MCF 10A (cell line): ENCODE data around the gene KPRP. TPM values are rescaled to one million over a fixed set of nuclear protein-coding genes. Genes with fewer than 3 reads are reported as not detected.

Source experiments
- BruUV-seq: library from RNA; stranded (reverse); fragments of 400-500 nt; replicated peaks from 2 replicates; lab custom pipeline; 2021; lab: Mats Ljungman, UMichigan
- CTCF ChIA-PET: fragments of 300-600 bp; sonication (Branson Sonifier 250); formaldehyde crosslinking; extraction: SDS; loops from one replicate; lab custom pipeline; 2021; ENCODE audit warnings: antibody characterized with exemption, inconsistent platforms; lab: Yijun Ruan, JAX
- POLR2A ChIA-PET: fragments of 300-600, 350-650 bp; sonication (Branson Sonifier 250); formaldehyde crosslinking; extraction: SDS; loops from one replicate; lab custom pipeline; 2020; ENCODE audit warnings: antibody characterized with exemption, inconsistent platforms; lab: Yijun Ruan, JAX
- DNase-seq: peaks from one replicate; pipeline ENCODE4 v3.0.0-alpha.2; 2018; ENCODE audit not compliant: unreplicated experiment
- H3K27ac Mint-ChIP-seq: one replicate; pipeline ENCODE4 v1.8.0; 2022; ENCODE audit warnings: mild to moderate bottlenecking, low read depth, mixed read lengths; ENCODE audit not compliant: unreplicated experiment
- H3K27me3 Mint-ChIP-seq: one replicate; pipeline ENCODE4 v1.8.0; 2022; ENCODE audit warnings: mixed read lengths; ENCODE audit not compliant: insufficient read depth, unreplicated experiment
- H3K36me3 Mint-ChIP-seq: one replicate; pipeline ENCODE4 v1.8.0; 2022; ENCODE audit warnings: mild to moderate bottlenecking, moderate library complexity, mixed read lengths; ENCODE audit not compliant: insufficient read depth, unreplicated experiment
- H3K4me1 Mint-ChIP-seq: one replicate; pipeline ENCODE4 v1.8.0; 2022; ENCODE audit warnings: mixed read lengths; ENCODE audit not compliant: insufficient read depth, unreplicated experiment
- H3K4me3 Mint-ChIP-seq: one replicate; pipeline ENCODE4 v1.8.0; 2022; ENCODE audit warnings: mild to moderate bottlenecking, moderate library complexity, mixed read lengths; ENCODE audit not compliant: unreplicated experiment
- H3K9me3 Mint-ChIP-seq: one replicate; pipeline ENCODE4 v1.8.0; 2022; ENCODE audit warnings: mixed read lengths; ENCODE audit not compliant: unreplicated experiment
- intact Hi-C: fragments of 100-400 bp; cut with micrococcal nuclease; formaldehyde crosslinking; loops from 2 replicates; pipeline ENCODE4 v1.14.1; 2022
- total RNA-seq: library from RNA; stranded (reverse); gene quantifications from 2 replicates; pipeline ENCODE4 v1.2.3, GENCODE V29; 2022
- TF ChIP-seq, protein P1 (sequence below): fragments of 200-600 bp; IDR thresholded peaks from one replicate; pipeline ENCODE4 v1.8.0; 2022; ENCODE audit warnings: antibody characterized with exemption, mild to moderate bottlenecking; ENCODE audit not compliant: unreplicated experiment

Gene KPRP
- total RNA-seq, 1 experiment from 2014 or later: 0.12 TPM

DNA sequence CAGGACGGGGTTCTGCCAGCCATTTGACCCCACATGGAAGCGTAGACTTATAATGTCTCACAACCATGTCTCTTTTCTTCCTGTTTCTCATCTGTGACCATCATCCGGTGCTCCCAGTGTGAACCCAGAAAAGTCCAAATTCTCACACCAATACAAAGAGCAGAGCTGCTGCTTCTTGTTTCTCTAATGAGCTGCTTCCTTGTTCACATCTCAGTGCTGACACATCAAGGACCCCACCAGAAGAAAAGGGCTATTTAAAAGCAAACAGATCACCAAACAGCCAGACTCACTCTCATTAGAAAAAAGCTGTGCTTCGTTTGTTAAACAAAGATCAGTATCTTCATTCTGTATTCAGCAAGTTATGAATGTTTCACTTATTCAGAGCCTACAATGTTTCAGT is 37.9 kb downstream of the KPRP start:
- POLR2A ChIA-PET: no interaction called here
- TF ChIP-seq, protein P1, sequence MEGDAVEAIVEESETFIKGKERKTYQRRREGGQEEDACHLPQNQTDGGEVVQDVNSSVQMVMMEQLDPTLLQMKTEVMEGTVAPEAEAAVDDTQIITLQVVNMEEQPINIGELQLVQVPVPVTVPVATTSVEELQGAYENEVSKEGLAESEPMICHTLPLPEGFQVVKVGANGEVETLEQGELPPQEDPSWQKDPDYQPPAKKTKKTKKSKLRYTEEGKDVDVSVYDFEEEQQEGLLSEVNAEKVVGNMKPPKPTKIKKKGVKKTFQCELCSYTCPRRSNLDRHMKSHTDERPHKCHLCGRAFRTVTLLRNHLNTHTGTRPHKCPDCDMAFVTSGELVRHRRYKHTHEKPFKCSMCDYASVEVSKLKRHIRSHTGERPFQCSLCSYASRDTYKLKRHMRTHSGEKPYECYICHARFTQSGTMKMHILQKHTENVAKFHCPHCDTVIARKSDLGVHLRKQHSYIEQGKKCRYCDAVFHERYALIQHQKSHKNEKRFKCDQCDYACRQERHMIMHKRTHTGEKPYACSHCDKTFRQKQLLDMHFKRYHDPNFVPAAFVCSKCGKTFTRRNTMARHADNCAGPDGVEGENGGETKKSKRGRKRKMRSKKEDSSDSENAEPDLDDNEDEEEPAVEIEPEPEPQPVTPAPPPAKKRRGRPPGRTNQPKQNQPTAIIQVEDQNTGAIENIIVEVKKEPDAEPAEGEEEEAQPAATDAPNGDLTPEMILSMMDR: no peak
- no peak for DNase-seq
- BruUV-seq: no TSS peak
- intact Hi-C loops: no loop called here
- H3K4me1 Mint-ChIP-seq: no peaks in the 10 kb centered on the region
- CTCF ChIA-PET: no interaction called here
- H3K9me3 Mint-ChIP-seq: no peaks in the 10 kb centered on the region
- no peak overlapping the region for H3K4me3 Mint-ChIP-seq
- H3K27me3 Mint-ChIP-seq: no peaks in the 10 kb centered on the region
- no peak overlapping the region for H3K27ac Mint-ChIP-seq
- no peaks in the 10 kb centered on the region for H3K36me3 Mint-ChIP-seq

DNA sequence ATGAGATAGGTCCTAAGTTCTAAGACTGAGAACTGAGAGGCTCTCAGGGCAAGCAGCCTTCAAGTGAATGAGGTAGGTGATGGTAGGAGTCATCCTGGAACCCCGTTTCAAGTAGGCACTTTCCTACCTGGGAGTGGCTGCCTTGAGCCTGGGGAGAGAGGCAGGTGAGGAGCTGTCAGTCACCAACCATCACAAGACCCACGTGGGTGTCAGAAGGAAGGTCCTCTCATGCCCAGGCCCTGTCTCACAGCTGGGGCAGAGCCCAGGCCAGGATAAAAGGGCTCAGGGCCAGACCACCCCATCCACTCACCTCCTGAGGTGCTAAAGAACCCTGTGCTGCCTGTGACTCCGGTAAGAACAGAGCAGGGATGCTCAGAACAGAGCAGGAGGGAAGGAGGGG is 38.6 kb downstream of the KPRP start, which contains the start of gene LCE1D:
TSS of gene LCE1D (plus strand) at position 301 of the 400 bp plus-strand sequence. CDS start 1,074 bp downstream, outside the sequence.
- no TSS peak for BruUV-seq
- H3K4me1 Mint-ChIP-seq: no peaks in the 10 kb centered on the region
- TF ChIP-seq, protein P1: no peak
- H3K9me3 Mint-ChIP-seq: no peaks in the 10 kb centered on the region
- ChIA-PET CTCF (no interaction called here), POLR2A (no interaction called here)
- no peak for DNase-seq
- H3K4me3 Mint-ChIP-seq: no peak within 1 kb of the TSS
- no peaks in the 10 kb centered on the region for H3K36me3 Mint-ChIP-seq
- H3K27me3 Mint-ChIP-seq: no peaks in the 10 kb centered on the region
- intact Hi-C loops: no loop called here
- no peak within 1 kb of the TSS for H3K27ac Mint-ChIP-seq

DNA sequence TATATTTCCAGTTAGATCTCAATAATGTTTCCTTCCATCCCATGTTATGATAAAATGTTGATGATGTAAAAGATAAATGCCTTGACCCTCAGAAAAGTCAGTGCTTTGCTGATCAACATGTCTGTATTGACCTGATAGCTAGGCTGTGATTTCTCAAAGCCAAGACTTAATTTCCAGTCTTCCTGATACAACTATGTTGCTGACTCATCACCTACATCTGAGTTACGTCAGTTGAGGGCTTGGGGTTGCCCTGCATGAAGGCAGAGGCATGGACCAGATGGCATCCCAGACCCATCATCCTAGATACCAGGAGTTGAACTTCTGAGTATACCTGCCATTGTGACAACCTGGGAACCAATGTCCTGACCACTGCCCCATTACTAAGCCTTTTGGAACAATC is 43.5 kb downstream of the KPRP start:
- Mint-ChIP-seq H3K36me3 (no peaks in the 10 kb centered on the region), H3K4me1 (peaks cover 8% of the 10 kb centered on the region), H3K27ac (no peak overlapping the region), H3K27me3 (no peaks in the 10 kb centered on the region), H3K4me3 (no peak overlapping the region), H3K9me3 (no peaks in the 10 kb centered on the region)
- ChIA-PET CTCF (interaction anchor here (0.5 to 1.9 kb wide), 6 partner anchors 14 to 148 kb away, joined by 3 to 12 read pairs (median 5); no protein-coding TSS in a partner anchor), POLR2A (interaction anchor here (1.1 to 2.9 kb wide), 2 partner anchors 15 to 33 kb away, joined by 3 to 18 read pairs; partner anchors contain the start of gene LCE1E)
- intact Hi-C loops: no loop called here
- TF ChIP-seq, protein P1: no peak
- peak; percentile 3 for DNase-seq
- no TSS peak for BruUV-seq

DNA sequence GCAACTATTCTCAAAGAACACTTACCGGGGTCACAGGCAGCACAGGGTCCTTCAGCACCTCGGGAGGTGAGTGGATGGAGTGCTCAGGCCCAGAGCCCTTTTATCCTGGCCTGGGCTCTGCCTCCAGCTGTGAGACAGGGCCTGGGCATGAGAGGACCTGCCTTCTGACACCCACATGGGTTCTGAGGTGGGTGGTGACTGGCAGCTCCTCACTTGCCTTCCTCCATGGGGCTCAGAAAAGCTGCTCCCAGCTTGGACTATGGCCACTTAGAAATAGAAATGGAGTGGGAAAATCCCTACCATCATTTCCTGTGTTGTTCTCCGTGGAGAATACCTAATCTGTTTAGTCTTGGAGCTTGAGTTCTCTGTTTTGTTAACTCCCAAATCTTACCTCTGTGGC is 48.8 kb downstream of the KPRP start, which contains the start of gene LCE1C:
TSS of gene LCE1C (minus strand) at position 76 of the 400 bp plus-strand sequence. CDS start 1,173 bp downstream, outside the sequence.
- Mint-ChIP-seq H3K27me3 (no peaks in the 10 kb centered on the region), H3K27ac (peak within 1 kb of the TSS; percentile 40), H3K9me3 (no peaks in the 10 kb centered on the region), H3K4me3 (no peak within 1 kb of the TSS), H3K36me3 (no peaks in the 10 kb centered on the region), H3K4me1 (peaks cover 26% of the 10 kb centered on the region)
- intact Hi-C loops: no loop called here
- POLR2A ChIA-PET: interaction anchor here (0.9 to 2.7 kb wide), 2 partner anchors 20 to 22 kb away, joined by 3 to 8 read pairs; partner anchors contain the start of gene LCE1E
- DNase-seq: peak; percentile 66
- CTCF ChIA-PET: interaction anchor here (0.5 to 1.5 kb wide), 5 partner anchors 20 to 118 kb away, joined by 3 to 6 read pairs (median 3); no protein-coding TSS in a partner anchor
- BruUV-seq: no TSS peak
- TF ChIP-seq, protein P1: no peak
